PC-3 (cell line): Measurements from ENCODE around the gene IKBKE.

Experiments used
- CTCF ChIP-seq: fragments of 300-600 bp; sonication (generic); conservative IDR thresholded peaks from 2 replicates; pipeline ENCODE4 v1.5.1; 2017; ENCODE audit warnings: antibody characterized with exemption, low read depth, mild to moderate bottlenecking, low read length
- EZH2phosphoT487 ChIP-seq: fragments of 300-600 bp; sonication (generic); IDR thresholded peaks from 2 replicates; pipeline ENCODE4 v1.6.1; 2018; ENCODE audit warnings: mild to moderate bottlenecking, antibody characterized with exemption, low read length, borderline replicate concordance

GRCh38 chr1:206529425-206529824, 59.1 kb downstream of the IKBKE start:
- TF ChIP-seq CTCF (no peak), EZH2phosphoT487 (no peak)
